Trophoblast cell (in vitro differentiated cells and primary cell): ENCODE measurements around the gene UBD.

ENCODE experiments used
- DNase-seq, 2 donors: peaks; one replicate each; pipeline ENCODE4 v3.0.0-alpha.2; 2016
- H2AFZ ChIP-seq: 2 replicates; pipeline ENCODE4 v1.6.1; 2013; ENCODE audit warnings: low read length, moderate library complexity, mild to moderate bottlenecking; ENCODE audit not compliant: insufficient read depth, poor library complexity
- H2AK5ac ChIP-seq: 2 replicates; pipeline ENCODE4 v1.6.1; 2013; ENCODE audit warnings: mild to moderate bottlenecking, low read length
- H2BK120ac ChIP-seq: 2 replicates; pipeline ENCODE4 v1.6.1; 2013; ENCODE audit warnings: low read length, mild to moderate bottlenecking, moderate library complexity; ENCODE audit not compliant: insufficient read depth, poor library complexity
- H2BK12ac ChIP-seq: 2 replicates; pipeline ENCODE4 v1.6.1; 2013; ENCODE audit warnings: mild to moderate bottlenecking, low read length, moderate library complexity
- H2BK5ac ChIP-seq: 2 replicates; pipeline ENCODE4 v1.6.1; 2013; ENCODE audit warnings: low read length, low read depth, moderate library complexity, mild to moderate bottlenecking; ENCODE audit not compliant: poor library complexity
- H3K14ac ChIP-seq: 2 replicates; pipeline ENCODE4 v1.6.1; 2013; ENCODE audit warnings: mild to moderate bottlenecking, low read length
- H3K18ac ChIP-seq: 2 replicates; pipeline ENCODE4 v1.6.1; 2013; ENCODE audit warnings: mild to moderate bottlenecking, low read length
- H3K23ac ChIP-seq: 2 replicates; pipeline ENCODE4 v1.6.1; 2013; ENCODE audit warnings: low read length
- H3K27ac ChIP-seq: 2 replicates; pipeline ENCODE4 v1.5.1; 2013; ENCODE audit warnings: low read depth, mild to moderate bottlenecking, inconsistent platforms, low read length, moderate library complexity
- H3K27me3 ChIP-seq: 2 replicates; pipeline ENCODE4 v1.6.1; 2013; ENCODE audit warnings: inconsistent platforms, mild to moderate bottlenecking, low read length, moderate library complexity; ENCODE audit not compliant: insufficient read depth
- H3K36me3 ChIP-seq, 2 experiments: 1 replicate in 1 of 2; 2 replicates in 1 of 2; pipeline ENCODE4 v1.6.1; 2013; ENCODE audit warnings: low read length in 2 of 2, mild to moderate bottlenecking in 2 of 2, moderate library complexity in 1 of 2; ENCODE audit not compliant: insufficient read depth in 2 of 2, control insufficient read depth in 1 of 2
- H3K4ac ChIP-seq: 2 replicates; pipeline ENCODE4 v1.6.1; 2013; ENCODE audit warnings: low read depth, mild to moderate bottlenecking, low read length, moderate library complexity
- H3K4me1 ChIP-seq, 2 experiments: 1 replicate in 1 of 2; 2 replicates in 1 of 2; pipeline ENCODE4 v1.6.1; 2013; ENCODE audit warnings: low read length in 2 of 2, mild to moderate bottlenecking in 2 of 2, moderate library complexity in 1 of 2; ENCODE audit not compliant: insufficient read depth in 2 of 2, control insufficient read depth in 1 of 2
- H3K4me2 ChIP-seq: 2 replicates; pipeline ENCODE4 v1.6.1; 2013; ENCODE audit warnings: inconsistent platforms, mild to moderate bottlenecking, low read length, moderate library complexity
- H3K4me3 ChIP-seq: 2 replicates; pipeline ENCODE4 v1.5.1; 2013; ENCODE audit warnings: mild to moderate bottlenecking, low read depth, low read length, inconsistent platforms
- H3K79me1 ChIP-seq: one replicate; pipeline ENCODE4 v1.6.1; 2013; ENCODE audit warnings: low read length
- H3K79me2 ChIP-seq: 2 replicates; pipeline ENCODE4 v1.6.1; 2013; ENCODE audit warnings: low read length, mild to moderate bottlenecking; ENCODE audit not compliant: control insufficient read depth, insufficient read depth, poor library complexity
- H3K9ac ChIP-seq: 2 replicates; pipeline ENCODE4 v1.6.1; 2013; ENCODE audit warnings: mild to moderate bottlenecking, low read length
- H3K9me3 ChIP-seq: 2 replicates; pipeline ENCODE4 v1.6.1; 2013; ENCODE audit warnings: low read depth, mild to moderate bottlenecking, control low read depth, inconsistent platforms, low read length; ENCODE audit not compliant: insufficient read depth
- H4K12ac ChIP-seq: 2 replicates; pipeline ENCODE4 v1.6.1; 2013; ENCODE audit warnings: low read depth, mild to moderate bottlenecking, low read length, moderate library complexity
- H4K8ac ChIP-seq: 2 replicates; pipeline ENCODE4 v1.6.1; 2013; ENCODE audit warnings: low read depth, mild to moderate bottlenecking, low read length, moderate library complexity
- H4K91ac ChIP-seq: one replicate; pipeline ENCODE4 v1.6.1; 2013; ENCODE audit warnings: low read depth, mild to moderate bottlenecking, low read length, moderate library complexity
- WGBS: extraction: QIAGEN DNeasy Blood & Tissue Kit; methylation state at CpG from one replicate; pipeline ENCODE4 v1.1.7; 2013; ENCODE audit warnings: missing lambda C conversion rate; ENCODE audit not compliant: insufficient read length, insufficient coverage; ENCODE audit errors: extremely low coverage; 5-methylcytosine and 5-hydroxymethylcytosine counted together

UBD gene

GRCh38 chr6:29537714-29538403 lies 21.7 kb downstream of the UBD start:
- Histone ChIP-seq H3K4me2 (no peak overlapping the region), H3K18ac (no peak overlapping the region), H4K91ac (no peak overlapping the region), H2AFZ (no peak overlapping the region), H3K36me3 (no peaks in the 10 kb centered on the region), H3K27me3 (no peaks in the 10 kb centered on the region), H3K4me1 (no peaks in the 10 kb centered on the region), H3K4ac (no peak overlapping the region), H2BK12ac (no peak overlapping the region), H2BK120ac (no peak overlapping the region), H3K79me2 (no peaks in the 10 kb centered on the region), H3K27ac (no peak overlapping the region), H4K12ac (no peak overlapping the region), H2BK5ac (no peak overlapping the region), H3K14ac (no peak overlapping the region), H3K9ac (no peak overlapping the region), H2AK5ac (no peak overlapping the region), H3K79me1 (no peaks in the 10 kb centered on the region), H3K4me3 (no peak overlapping the region), H3K23ac (no peak overlapping the region), H3K9me3 (no peaks in the 10 kb centered on the region), H4K8ac (no peak overlapping the region)
- no CpG with 5 or more reads among the region's 4 CpGs for WGBS
- no peak for DNase-seq

GRCh38 chr6:29532320-29532951 lies 27.1 kb downstream of the UBD start:
- no peak for DNase-seq
- Histone ChIP-seq H3K4me2 (no peak overlapping the region), H2BK120ac (no peak overlapping the region), H3K79me1 (no peaks in the 10 kb centered on the region), H3K9ac (no peak overlapping the region), H4K8ac (no peak overlapping the region), H3K4me1 (no peaks in the 10 kb centered on the region), H4K12ac (no peak overlapping the region), H3K18ac (no peak overlapping the region), H3K79me2 (no peaks in the 10 kb centered on the region), H3K4ac (no peak overlapping the region), H3K14ac (no peak overlapping the region), H2AFZ (no peak overlapping the region), H3K27me3 (no peaks in the 10 kb centered on the region), H2AK5ac (no peak overlapping the region), H4K91ac (no peak overlapping the region), H3K9me3 (peaks cover 4% of the 10 kb centered on the region), H3K27ac (no peak overlapping the region), H3K23ac (no peak overlapping the region), H3K4me3 (no peak overlapping the region), H2BK12ac (no peak overlapping the region), H3K36me3 (no peaks in the 10 kb centered on the region), H2BK5ac (no peak overlapping the region)
- no CpG with 5 or more reads among the region's 2 CpGs for WGBS

- no peak overlapping the region for H3K4me2 ChIP-seq
- no peaks in the 10 kb centered on the region for H3K79me2 ChIP-seq
- peaks cover 4% of the 10 kb centered on the region for H3K9me3 ChIP-seq
- H2AFZ ChIP-seq: no peak overlapping the region
- H3K79me1 ChIP-seq: no peaks in the 10 kb centered on the region
- no peak overlapping the region for H4K12ac ChIP-seq
- H4K91ac ChIP-seq: no peak overlapping the region
- H3K4me1 ChIP-seq: no peaks in the 10 kb centered on the region
- DNase-seq: peak; percentile 7 to 9
- no peak overlapping the region for H3K18ac ChIP-seq
- H3K23ac ChIP-seq: no peak overlapping the region
- no peak overlapping the region for H3K27ac ChIP-seq
- H3K14ac ChIP-seq: no peak overlapping the region
- no peak overlapping the region for H2AK5ac ChIP-seq
- no peak overlapping the region for H3K9ac ChIP-seq
- no peaks in the 10 kb centered on the region for H3K36me3 ChIP-seq
- WGBS: no CpG with 5 or more reads among the region's 3 CpGs
- no peak overlapping the region for H2BK5ac ChIP-seq
- H2BK120ac ChIP-seq: no peak overlapping the region
- no peak overlapping the region for H2BK12ac ChIP-seq
- no peak overlapping the region for H4K8ac ChIP-seq
- no peak overlapping the region for H3K4me3 ChIP-seq
- no peak overlapping the region for H3K4ac ChIP-seq
- H3K27me3 ChIP-seq: no peaks in the 10 kb centered on the region
These were observed 27.9 kb downstream of the UBD start for GRCh38 chr6:29531668-29532067.

- Histone ChIP-seq H2AK5ac (no peak overlapping the region), H2AFZ (no peak overlapping the region), H3K27ac (no peak overlapping the region), H2BK12ac (no peak overlapping the region), H3K4me1 (no peaks in the 10 kb centered on the region), H3K18ac (no peak overlapping the region), H2BK120ac (no peak overlapping the region), H3K9ac (no peak overlapping the region), H2BK5ac (no peak overlapping the region), H4K12ac (no peak overlapping the region), H3K9me3 (peaks cover 4% of the 10 kb centered on the region), H3K4ac (no peak overlapping the region), H3K4me3 (no peak overlapping the region), H3K36me3 (no peaks in the 10 kb centered on the region), H3K4me2 (no peak overlapping the region), H3K23ac (no peak overlapping the region), H3K14ac (no peak overlapping the region), H3K79me2 (no peaks in the 10 kb centered on the region), H4K91ac (no peak overlapping the region), H4K8ac (no peak overlapping the region), H3K27me3 (no peaks in the 10 kb centered on the region), H3K79me1 (no peaks in the 10 kb centered on the region)
- DNase-seq: no peak
- no CpG with 5 or more reads among the region's 2 CpGs for WGBS
These were observed 28.7 kb downstream of the UBD start for GRCh38 chr6:29530671-29531310.
